Suprapubic skin (tissue), 4 donors: ENCODE data around the gene LRMDA.

Experiments
- POLR2A ChIP-seq, 2 donors: fragments of 450-650 bp; IDR thresholded peaks; one replicate each; pipeline ENCODE4 v1.6.1; 2017; ENCODE audit warnings: antibody characterized with exemption in 2 of 2, mild to moderate bottlenecking in 2 of 2, moderate library complexity in 2 of 2
- POLR2AphosphoS5 ChIP-seq, 3 donors: sonication (generic); formaldehyde crosslinking; IDR thresholded peaks; one replicate each; pipeline ENCODE4 v1.6.1; 2017; ENCODE audit warnings: antibody characterized with exemption in 3 of 3
- TF ChIP-seq, protein P1 (sequence below), 2 donors: fragments of 200-600 bp in 1 of 2; fragments of 450-650 bp in 1 of 2; sonication (generic) in 1 of 2; IDR thresholded peaks; one replicate each; pipeline ENCODE4 v1.5.1; 2016 to 2019; ENCODE audit warnings: antibody characterized with exemption in 2 of 2, mild to moderate bottlenecking in 1 of 2, moderate library complexity in 1 of 2

- TF ChIP-seq, protein P1, sequence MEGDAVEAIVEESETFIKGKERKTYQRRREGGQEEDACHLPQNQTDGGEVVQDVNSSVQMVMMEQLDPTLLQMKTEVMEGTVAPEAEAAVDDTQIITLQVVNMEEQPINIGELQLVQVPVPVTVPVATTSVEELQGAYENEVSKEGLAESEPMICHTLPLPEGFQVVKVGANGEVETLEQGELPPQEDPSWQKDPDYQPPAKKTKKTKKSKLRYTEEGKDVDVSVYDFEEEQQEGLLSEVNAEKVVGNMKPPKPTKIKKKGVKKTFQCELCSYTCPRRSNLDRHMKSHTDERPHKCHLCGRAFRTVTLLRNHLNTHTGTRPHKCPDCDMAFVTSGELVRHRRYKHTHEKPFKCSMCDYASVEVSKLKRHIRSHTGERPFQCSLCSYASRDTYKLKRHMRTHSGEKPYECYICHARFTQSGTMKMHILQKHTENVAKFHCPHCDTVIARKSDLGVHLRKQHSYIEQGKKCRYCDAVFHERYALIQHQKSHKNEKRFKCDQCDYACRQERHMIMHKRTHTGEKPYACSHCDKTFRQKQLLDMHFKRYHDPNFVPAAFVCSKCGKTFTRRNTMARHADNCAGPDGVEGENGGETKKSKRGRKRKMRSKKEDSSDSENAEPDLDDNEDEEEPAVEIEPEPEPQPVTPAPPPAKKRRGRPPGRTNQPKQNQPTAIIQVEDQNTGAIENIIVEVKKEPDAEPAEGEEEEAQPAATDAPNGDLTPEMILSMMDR (IDR thresholded peaks at IDR 0.05) = no peak
- TF ChIP-seq POLR2AphosphoS5 (IDR thresholded peaks at IDR 0.05) (no peak), POLR2A (IDR thresholded peaks at IDR 0.05) (no peak)
These were observed 1091.1 kb downstream of the LRMDA start for GRCh38 chr10:76522547-76522946.
